Prostate gland (tissue), 2 donors: ENCODE data around the gene KLHL3.

ENCODE experiments used
- CTCF ChIP-seq, 4 experiments: fragments of 200-600 bp in 2 of 4; fragments of 450-650 bp in 2 of 4; sonication (generic) in 2 of 4; IDR thresholded peaks; 1 replicate in 3 of 4; 2 replicates in 1 of 4; pipeline ENCODE4 v1.5.1; 2016 to 2019; ENCODE audit warnings: antibody characterized with exemption in 4 of 4, mild to moderate bottlenecking in 2 of 4, moderate library complexity in 2 of 4
- POLR2A ChIP-seq: fragments of 450-650 bp; IDR thresholded peaks from one replicate; pipeline ENCODE4 v1.6.1; 2016; ENCODE audit warnings: antibody characterized with exemption, mild to moderate bottlenecking

- TF ChIP-seq POLR2A (no peak), CTCF (IDR thresholded peaks at IDR 0.05) (no peak)
These were observed 123.3 kb downstream of the KLHL3 start for GRCh38 chr5:137612576-137612975.
